CD4-positive, alpha-beta T cell (primary cell): ENCODE measurements around the gene SETD4. TPM values are rescaled to one million over a fixed set of nuclear protein-coding genes. Genes with fewer than 3 reads are reported as not detected.

ENCODE experiments used
- ATAC-seq: fragments of 200-7000 bp; cut with Tn5 transposase; one replicate; pipeline ENCODE4 v1.10.0; 2022; ENCODE audit warnings: mild to moderate bottlenecking; ENCODE audit not compliant: poor library complexity
- CTCF ChIA-PET: fragments of 350-600 bp; sonication (Branson Sonifier 250); formaldehyde crosslinking; loops from one replicate; lab custom pipeline; 2021; ENCODE audit warnings: antibody characterized with exemption, inconsistent platforms; lab: Charles Lee
- POLR2A ChIA-PET: fragments of 350-600 bp; sonication (Branson Sonifier 250); formaldehyde crosslinking; loops from one replicate; lab custom pipeline; 2021; ENCODE audit warnings: antibody characterized with exemption, inconsistent platforms; lab: Charles Lee
- DNase-seq, 14 experiments: peaks; one replicate each; pipeline ENCODE4 v3.0.0-alpha.2; 2013 to 2020; ENCODE audit warnings: mixed read lengths in 2 of 14
- H3K27ac ChIP-seq, 2 donors: one replicate each; pipeline versions ENCODE4 v1.5.1 to v1.7.0; 2013; ENCODE audit warnings: low read length in 2 of 2, low read depth in 1 of 2, mild to moderate bottlenecking in 1 of 2
- H3K27me3 ChIP-seq, 2 experiments: 1 replicate in 1 of 2; 2 replicates in 1 of 2; pipeline versions ENCODE4 v1.6.1 to v1.7.0; 2013; ENCODE audit warnings: low read length in 2 of 2, control low read depth in 1 of 2, mild to moderate bottlenecking in 1 of 2, moderate library complexity in 1 of 2; ENCODE audit not compliant: insufficient read depth in 2 of 2, control insufficient read depth in 1 of 2
- H3K36me3 ChIP-seq: one replicate; pipeline ENCODE4 v1.6.1; 2013; ENCODE audit warnings: low read length, control low read depth; ENCODE audit not compliant: insufficient read depth
- H3K4me1 ChIP-seq: one replicate; pipeline ENCODE4 v1.6.1; 2013; ENCODE audit warnings: low read length, control low read depth; ENCODE audit not compliant: insufficient read depth
- H3K4me3 ChIP-seq: one replicate; pipeline ENCODE4 v1.5.1; 2013; ENCODE audit warnings: mild to moderate bottlenecking, low read length, moderate library complexity
- H3K9me3 ChIP-seq, 2 experiments: 1 replicate in 1 of 2; 2 replicates in 1 of 2; pipeline versions ENCODE4 v1.6.1 to v1.7.0; 2013; ENCODE audit warnings: low read length in 2 of 2, mild to moderate bottlenecking in 2 of 2, control low read depth in 1 of 2, moderate library complexity in 1 of 2; ENCODE audit not compliant: control insufficient read depth in 1 of 2, insufficient read depth in 1 of 2
- H3K27ac Mint-ChIP-seq: one replicate; pipeline ENCODE4 v1.8.0; 2020; ENCODE audit warnings: mixed read lengths
- H3K27me3 Mint-ChIP-seq: one replicate; pipeline ENCODE4 v1.8.0; 2021; ENCODE audit warnings: mixed read lengths
- H3K36me3 Mint-ChIP-seq: one replicate; pipeline ENCODE4 v1.8.0; 2021; ENCODE audit warnings: low read depth, mixed read lengths
- H3K4me1 Mint-ChIP-seq: one replicate; pipeline ENCODE4 v1.8.0; 2021; ENCODE audit warnings: low read depth, mixed read lengths
- H3K4me3 Mint-ChIP-seq: one replicate; pipeline ENCODE4 v1.8.0; 2020; ENCODE audit warnings: mild to moderate bottlenecking, mixed read lengths
- H3K9me3 Mint-ChIP-seq: one replicate; pipeline ENCODE4 v1.8.0; 2020; ENCODE audit warnings: mixed read lengths
- CTCF ChIP-seq: fragments of 200-600 bp; IDR thresholded peaks from one replicate; pipeline ENCODE4 v1.8.0; 2022; ENCODE audit warnings: antibody characterized with exemption, mild to moderate bottlenecking
- intact Hi-C, 2 experiments: fragments of 100-400 bp; cut with DNase I in 1 of 2; cut with micrococcal nuclease in 1 of 2; formaldehyde crosslinking; loops; one replicate each; pipeline versions ENCODE4 v1.15.1 to v1.9.0; 2023 to 2025; cut with DNase I, micrococcal nuclease
- total RNA-seq, 174 experiments: library from RNA in 2 of 174; stranded (reverse) in 2 of 174; gene quantifications; one replicate each; pipeline ENCODE4 v1.2.3 and lab custom pipeline; 2021 to 2026

Gene SETD4
- total RNA-seq, 2 experiments from 2014 or later, result 10.8 to 12.3 TPM

GRCh38 chr21:36052860-36053714, 7.2 kb downstream of the SETD4 start:
- Mint-ChIP-seq H3K4me3 (no peak overlapping the region), H3K27me3 (no peaks in the 10 kb centered on the region), H3K27ac (no peak overlapping the region), H3K4me1 (peaks cover 19% of the 10 kb centered on the region), H3K9me3 (no peaks in the 10 kb centered on the region), H3K36me3 (peaks cover 88% of the 10 kb centered on the region)
- ATAC-seq, result no peak
- POLR2A ChIA-PET, result no interaction called here
- peaks cover 9% of the 10 kb centered on the region for H3K4me1 ChIP-seq
- H3K27me3 ChIP-seq, result no peaks in the 10 kb centered on the region
- H3K36me3 ChIP-seq, result peaks cover 78% of the 10 kb centered on the region
- H3K9me3 ChIP-seq, result no peaks in the 10 kb centered on the region
- intact Hi-C loops, result loop anchor here in 1 of 2 experiments (10.0 kb wide), 1 partner anchor 1312 kb away; the partner anchor contains the start of gene DYRK1A
- no peak for TF ChIP-seq CTCF
- no peak overlapping the region for H3K4me3 ChIP-seq
- CTCF ChIA-PET, result interaction anchor here (1.3 kb wide), 1 partner anchor 59 kb away, joined by 3 read pairs; no protein-coding TSS in a partner anchor
- no peak for DNase-seq
- H3K27ac ChIP-seq, result no peak overlapping the region

GRCh38 chr21:36048357-36048756, 12.0 kb downstream of the SETD4 start:
- TF ChIP-seq CTCF, result no peak
- no peak for DNase-seq
- intact Hi-C loops, result no loop called here
- Histone ChIP-seq H3K4me3 (no peak overlapping the region), H3K36me3 (peaks cover 76% of the 10 kb centered on the region), H3K9me3 (no peaks in the 10 kb centered on the region), H3K27ac (no peak overlapping the region), H3K4me1 (no peaks in the 10 kb centered on the region), H3K27me3 (no peaks in the 10 kb centered on the region)
- Mint-ChIP-seq H3K36me3 (peaks cover 88% of the 10 kb centered on the region), H3K4me3 (no peak overlapping the region), H3K4me1 (peaks cover 4% of the 10 kb centered on the region), H3K9me3 (no peaks in the 10 kb centered on the region), H3K27ac (no peak overlapping the region), H3K27me3 (no peaks in the 10 kb centered on the region)
- ATAC-seq, result no peak
- POLR2A ChIA-PET, result interaction anchor here (0.7 kb wide), 1 partner anchor 12 kb away, joined by 5 read pairs; the partner anchor contains the start of gene SETD4
- CTCF ChIA-PET, result no interaction called here

- Histone ChIP-seq H3K36me3 (peaks cover 78% of the 10 kb centered on the region), H3K9me3 (no peaks in the 10 kb centered on the region), H3K27ac (no peak overlapping the region), H3K27me3 (no peaks in the 10 kb centered on the region), H3K4me3 (no peak overlapping the region), H3K4me1 (no peaks in the 10 kb centered on the region)
- intact Hi-C loops, result no loop called here
- H3K27ac Mint-ChIP-seq, result no peak overlapping the region
- H3K36me3 Mint-ChIP-seq, result peaks cover 90% of the 10 kb centered on the region
- ATAC-seq, result no peak
- ChIA-PET POLR2A (no interaction called here), CTCF (no interaction called here)
- no peaks in the 10 kb centered on the region for H3K9me3 Mint-ChIP-seq
- H3K27me3 Mint-ChIP-seq, result no peaks in the 10 kb centered on the region
- H3K4me3 Mint-ChIP-seq, result no peak overlapping the region
- no peaks in the 10 kb centered on the region for H3K4me1 Mint-ChIP-seq
- no peak for DNase-seq
- TF ChIP-seq CTCF, result no peak
These were observed 13.2 kb downstream of the SETD4 start for GRCh38 chr21:36047139-36047538.
